CD14-positive monocyte (primary cell): ENCODE results near the gene PISD. TPM values are rescaled to one million over a fixed set of nuclear protein-coding genes. Genes with fewer than 3 reads are reported as not detected.
"Not testable (repeated sequence)": the region's sequence is repeated elsewhere in the genome, so short reads cannot be mapped to it uniquely, and the experiment has no call there.

Source experiments
- DNase-seq, 3 donors: peaks; one replicate each; pipeline ENCODE4 v3.0.0-alpha.2; 2011 to 2022
- H2AFZ ChIP-seq: 2 replicates; pipeline ENCODE4 v1.6.0; 2012; ENCODE audit warnings: mild to moderate bottlenecking, low read depth, low read length, inconsistent platforms; ENCODE audit not compliant: insufficient read depth, poor library complexity, severe bottlenecking
- H3K27ac ChIP-seq, 2 donors: 1 replicate in 1 of 2; 2 replicates in 1 of 2; pipeline ENCODE4 v1.5.1; 2012 to 2013; ENCODE audit warnings: low read length in 2 of 2, control low read depth in 1 of 2, inconsistent platforms in 1 of 2, low read depth in 1 of 2, mild to moderate bottlenecking in 1 of 2
- H3K27me3 ChIP-seq, 2 donors: one replicate each; pipeline versions ENCODE4 v1.6.0 to v1.6.1; 2011 to 2013; ENCODE audit warnings: low read length in 2 of 2; ENCODE audit not compliant: control insufficient read depth in 2 of 2, insufficient read depth in 2 of 2
- H3K36me3 ChIP-seq, 2 donors: replicated peaks in 1 of 2; 1 replicate in 1 of 2; 2 replicates in 1 of 2; pipeline versions ENCODE4 v1.5.1 to v1.6.1; 2012 to 2013; ENCODE audit warnings: low read length in 2 of 2, control low read depth in 1 of 2, inconsistent platforms in 1 of 2, mild to moderate bottlenecking in 1 of 2; ENCODE audit not compliant: insufficient read depth in 2 of 2, control insufficient read depth in 1 of 2
- H3K4me1 ChIP-seq, 2 donors: 1 replicate in 1 of 2; 2 replicates in 1 of 2; pipeline versions ENCODE4 v1.5.1 to v1.6.1; 2012 to 2013; ENCODE audit warnings: low read length in 2 of 2, control low read depth in 1 of 2, inconsistent platforms in 1 of 2, mild to moderate bottlenecking in 1 of 2, moderate library complexity in 1 of 2; ENCODE audit not compliant: insufficient read depth in 2 of 2, control insufficient read depth in 1 of 2
- H3K4me2 ChIP-seq: replicated peaks from 2 replicates; pipeline ENCODE3; 2012; ENCODE audit warnings: low read length, moderate library complexity, mild to moderate bottlenecking; ENCODE audit not compliant: poor library complexity, severe bottlenecking; ENCODE audit errors: extremely low read depth
- H3K4me3 ChIP-seq, 3 experiments: fragments of 200-600 bp in 1 of 3; sonication (generic) in 1 of 3; replicated peaks in 1 of 3; 1 replicate in 2 of 3; 2 replicates in 1 of 3; pipeline ENCODE4 v1.5.1; 2011 to 2013; ENCODE audit warnings: low read length in 3 of 3, mild to moderate bottlenecking in 3 of 3, control low read depth in 2 of 3, low read depth in 2 of 3, inconsistent platforms in 1 of 3, moderate library complexity in 1 of 3
- H3K79me2 ChIP-seq: 2 replicates; pipeline ENCODE4 v1.6.0; 2012; ENCODE audit warnings: mild to moderate bottlenecking, control low read depth, inconsistent platforms, low read length, moderate library complexity; ENCODE audit not compliant: insufficient read depth
- H3K9ac ChIP-seq: 2 replicates; pipeline ENCODE4 v1.6.0; 2017; ENCODE audit warnings: low read length, mild to moderate bottlenecking; ENCODE audit not compliant: insufficient read depth, poor library complexity, severe bottlenecking
- H3K9me3 ChIP-seq, 2 donors: replicated peaks in 1 of 2; 1 replicate in 1 of 2; 2 replicates in 1 of 2; pipeline versions ENCODE4 v1.5.1 to v1.6.1; 2012 to 2013; ENCODE audit warnings: low read length in 2 of 2, control low read depth in 1 of 2; ENCODE audit not compliant: control insufficient read depth in 1 of 2, insufficient read depth in 1 of 2
- H4K20me1 ChIP-seq: 2 replicates; pipeline ENCODE4 v1.6.0; 2012; ENCODE audit warnings: mild to moderate bottlenecking, low read length, control low read depth, moderate library complexity; ENCODE audit not compliant: insufficient read depth
- H3K27ac Mint-ChIP-seq, 7 donors: one replicate each; pipeline ENCODE4 v1.8.0; 2020; ENCODE audit warnings: mild to moderate bottlenecking in 7 of 7, mixed read lengths in 7 of 7, moderate library complexity in 6 of 7, inconsistent platforms in 2 of 7
- H3K27me3 Mint-ChIP-seq, 3 donors: one replicate each; pipeline ENCODE4 v1.8.0; 2021 to 2022; ENCODE audit warnings: low read depth in 3 of 3, mild to moderate bottlenecking in 3 of 3, mixed read lengths in 3 of 3, moderate library complexity in 3 of 3, inconsistent platforms in 1 of 3
- H3K36me3 Mint-ChIP-seq, 2 donors: one replicate each; pipeline ENCODE4 v1.8.0; 2020; ENCODE audit warnings: mixed read lengths in 2 of 2, inconsistent platforms in 1 of 2, mild to moderate bottlenecking in 1 of 2
- H3K4me1 Mint-ChIP-seq: one replicate; pipeline ENCODE4 v1.8.0; 2020; ENCODE audit warnings: mild to moderate bottlenecking, mixed read lengths
- H3K4me3 Mint-ChIP-seq, 2 donors: one replicate each; pipeline ENCODE4 v1.8.0; 2020; ENCODE audit warnings: mild to moderate bottlenecking in 2 of 2, mixed read lengths in 2 of 2, moderate library complexity in 1 of 2
- H3K9me3 Mint-ChIP-seq, 7 donors: one replicate each; pipeline ENCODE4 v1.8.0; 2020 to 2022; ENCODE audit warnings: mixed read lengths in 7 of 7, mild to moderate bottlenecking in 6 of 7, moderate library complexity in 6 of 7, inconsistent platforms in 2 of 7
- WGBS: methylation state at CpG from one replicate; pipeline ENCODE4 v1.1.5; 2013; ENCODE audit warnings: missing lambda C conversion rate; ENCODE audit not compliant: insufficient coverage; 5-methylcytosine and 5-hydroxymethylcytosine counted together
- intact Hi-C, 2 donors: fragments of 100-400 bp; cut with micrococcal nuclease; formaldehyde crosslinking; loops; one replicate each; pipeline versions ENCODE4 v1.15.0 to v1.15.1; 2023
- polyA plus RNA-seq, 3 donors: library from polyadenylated mRNA; depleted of rRNA in 1 of 3; unstranded in 2 of 3; stranded (reverse) in 1 of 3; fragments of 300-500 nt in 2 of 3; fragments of >200 nt in 1 of 3; fragmentation: Illumina TruSeq in 2 of 3; gene quantifications; 1 replicate in 2 of 3; 2 replicates in 1 of 3; pipeline ENCODE4 v1.2.3, GENCODE V29; 2012 to 2021
- TF ChIP-seq, protein P1 (sequence below): fragments of 200-600 bp; IDR thresholded peaks from one replicate; pipeline ENCODE4 v1.8.0; 2022; ENCODE audit warnings: antibody characterized with exemption, mild to moderate bottlenecking

The PISD gene
- polyA plus RNA-seq, 3 donors: 38.1 to 112 (median 45.3) TPM

DNA sequence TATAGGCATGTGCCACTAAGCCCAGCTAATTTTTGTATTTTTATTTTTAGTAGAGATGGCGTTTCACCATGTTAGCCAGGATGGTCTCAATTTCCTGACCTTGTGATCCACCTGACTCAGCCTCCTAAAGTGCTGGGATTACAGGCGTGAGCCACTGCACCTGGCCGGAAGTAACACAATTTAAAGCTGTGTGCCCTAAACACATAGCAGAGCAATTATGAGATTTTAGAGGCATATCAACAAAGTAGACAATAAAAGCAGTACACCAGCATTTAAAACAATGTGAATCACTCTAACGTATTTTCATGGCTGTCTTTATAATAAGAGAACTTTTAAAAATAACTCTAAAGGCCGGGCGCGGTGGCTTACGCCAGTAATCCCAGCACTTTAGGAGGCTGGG lies 45.5 kb upstream of the PISD start:
- peaks cover 4% of the 10 kb centered on the region for H3K4me1 Mint-ChIP-seq
- Histone ChIP-seq H3K9ac (no peak overlapping the region), H3K4me3 (no peak overlapping the region), H3K27me3 (no peaks in the 10 kb centered on the region), H3K4me1 (no peaks in the 10 kb centered on the region), H3K27ac (no peak overlapping the region), H4K20me1 (peaks cover 41% of the 10 kb centered on the region), H3K9me3 (no peaks in the 10 kb centered on the region), H3K4me2 (no peak overlapping the region), H3K36me3 (peaks cover 45 to 90% of the 10 kb centered on the region in 2 donors), H2AFZ (no peak overlapping the region), H3K79me2 (peaks cover 30% of the 10 kb centered on the region)
- DNase-seq: no peak
- TF ChIP-seq, protein P1, sequence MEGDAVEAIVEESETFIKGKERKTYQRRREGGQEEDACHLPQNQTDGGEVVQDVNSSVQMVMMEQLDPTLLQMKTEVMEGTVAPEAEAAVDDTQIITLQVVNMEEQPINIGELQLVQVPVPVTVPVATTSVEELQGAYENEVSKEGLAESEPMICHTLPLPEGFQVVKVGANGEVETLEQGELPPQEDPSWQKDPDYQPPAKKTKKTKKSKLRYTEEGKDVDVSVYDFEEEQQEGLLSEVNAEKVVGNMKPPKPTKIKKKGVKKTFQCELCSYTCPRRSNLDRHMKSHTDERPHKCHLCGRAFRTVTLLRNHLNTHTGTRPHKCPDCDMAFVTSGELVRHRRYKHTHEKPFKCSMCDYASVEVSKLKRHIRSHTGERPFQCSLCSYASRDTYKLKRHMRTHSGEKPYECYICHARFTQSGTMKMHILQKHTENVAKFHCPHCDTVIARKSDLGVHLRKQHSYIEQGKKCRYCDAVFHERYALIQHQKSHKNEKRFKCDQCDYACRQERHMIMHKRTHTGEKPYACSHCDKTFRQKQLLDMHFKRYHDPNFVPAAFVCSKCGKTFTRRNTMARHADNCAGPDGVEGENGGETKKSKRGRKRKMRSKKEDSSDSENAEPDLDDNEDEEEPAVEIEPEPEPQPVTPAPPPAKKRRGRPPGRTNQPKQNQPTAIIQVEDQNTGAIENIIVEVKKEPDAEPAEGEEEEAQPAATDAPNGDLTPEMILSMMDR: no peak
- intact Hi-C loops: loop anchor here in 1 of 2 donors (10.0 kb wide), 1 partner anchor 97 kb away; no protein-coding TSS in a partner anchor
- H3K27ac Mint-ChIP-seq: peak overlapping the region in 1 of 7 donors; percentile 36
- WGBS: no CpG with 5 or more reads among the region's 8 CpGs
- H3K4me3 Mint-ChIP-seq: no peak overlapping the region
- peaks cover 0 to 2% (median 2%) of the 10 kb centered on the region in 3 donors for H3K27me3 Mint-ChIP-seq
- H3K36me3 Mint-ChIP-seq: peaks cover 47 to 83% of the 10 kb centered on the region in 2 donors
- peaks cover 0 to 3% (median 0%) of the 10 kb centered on the region in 7 donors for H3K9me3 Mint-ChIP-seq

DNA sequence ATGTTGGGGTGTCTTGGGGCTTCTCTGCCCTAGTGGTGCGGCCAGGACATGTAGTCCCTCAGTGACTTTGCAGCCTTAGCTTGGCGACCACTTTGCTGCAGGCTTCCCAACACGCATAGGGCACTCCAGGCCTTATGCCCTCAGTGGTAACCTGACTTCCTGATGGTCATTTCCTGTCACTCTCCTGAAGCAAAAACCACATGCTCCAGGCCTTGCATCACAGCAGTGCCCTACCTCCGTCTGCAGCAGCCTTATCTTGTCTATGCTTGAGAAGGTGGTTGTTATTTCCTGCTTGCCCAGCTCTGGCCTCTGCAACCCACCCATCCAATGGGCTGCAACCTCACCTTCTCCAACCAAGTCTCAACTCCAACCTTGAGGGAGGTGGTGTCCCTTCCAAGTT lies 33.4 kb upstream of the PISD start:
- H3K27ac ChIP-seq: peak overlapping the region in 1 of 2 donors; percentile 12
- H3K27me3 Mint-ChIP-seq: peaks cover 0 to 2% (median 0%) of the 10 kb centered on the region in 3 donors
- H4K20me1 ChIP-seq: peaks cover 14% of the 10 kb centered on the region
- no peak overlapping the region for H3K4me2 ChIP-seq
- no peak overlapping the region for H3K4me3 ChIP-seq
- WGBS: 79% methylated on average over 3 of the region's 4 CpGs
- no peak overlapping the region for H3K4me3 Mint-ChIP-seq
- no peak overlapping the region for H2AFZ ChIP-seq
- DNase-seq: no peak
- H3K27me3 ChIP-seq: no peaks in the 10 kb centered on the region
- no peaks in the 10 kb centered on the region for H3K79me2 ChIP-seq
- peaks cover 67 to 98% of the 10 kb centered on the region in 2 donors for H3K36me3 Mint-ChIP-seq
- H3K9ac ChIP-seq: no peak overlapping the region
- intact Hi-C loops: no loop called here
- H3K4me1 Mint-ChIP-seq: peaks cover 11% of the 10 kb centered on the region
- H3K27ac Mint-ChIP-seq: peak overlapping the region in 2 of 7 donors; percentile 29 to 81
- H3K4me1 ChIP-seq: peaks cover 6 to 12% of the 10 kb centered on the region in 2 donors
- no peaks in the 10 kb centered on the region for H3K9me3 ChIP-seq
- peaks cover 73 to 96% of the 10 kb centered on the region in 2 donors for H3K36me3 ChIP-seq
- TF ChIP-seq, protein P1: no peak
- H3K9me3 Mint-ChIP-seq: peaks cover 0 to 2% (median 0%) of the 10 kb centered on the region in 7 donors

DNA sequence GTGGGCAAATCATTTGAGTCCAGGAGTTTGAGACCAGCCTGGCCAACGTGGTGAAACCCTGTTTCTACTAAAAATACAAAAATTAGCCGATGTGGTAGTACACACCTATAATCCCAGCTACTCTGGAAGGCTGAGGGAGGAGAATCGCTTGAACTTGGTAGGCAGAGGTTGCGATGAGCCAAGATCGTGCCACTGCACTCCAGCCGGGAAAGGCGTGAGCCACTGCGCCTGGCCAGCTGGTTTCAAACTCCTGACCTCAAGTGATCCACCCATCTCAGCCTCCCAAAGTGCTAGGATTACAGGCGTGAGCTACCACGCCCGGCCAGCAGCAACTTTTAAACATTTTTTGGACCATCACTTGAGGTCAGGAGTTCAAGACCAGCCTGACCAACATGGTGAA lies 32.0 kb upstream of the PISD start:
- H3K79me2 ChIP-seq, H3K4me3 Mint-ChIP-seq, H3K27me3 ChIP-seq, H3K4me3 ChIP-seq, intact Hi-C loops, H3K27me3 Mint-ChIP-seq, H3K9me3 ChIP-seq, H3K27ac ChIP-seq, H3K9ac ChIP-seq, DNase-seq, H2AFZ ChIP-seq, H3K4me2 ChIP-seq, H3K9me3 Mint-ChIP-seq: not testable (repeated sequence)
- peaks cover 6 to 12% of the 10 kb centered on the region in 2 donors for H3K4me1 ChIP-seq
- Mint-ChIP-seq H3K27ac (peak overlapping the region in 1 of 7 donors; percentile 71), H3K4me1 (peaks cover 11% of the 10 kb centered on the region), H3K36me3 (peaks cover 62 to 98% of the 10 kb centered on the region in 2 donors)
- peaks cover 12% of the 10 kb centered on the region for H4K20me1 ChIP-seq
- peaks cover 65 to 95% of the 10 kb centered on the region in 2 donors for H3K36me3 ChIP-seq
- 98% methylated on average over 5 of the region's 11 CpGs for WGBS
